ENCODE measurements around the gene CRYGS. TPM values are rescaled to one million over a fixed set of nuclear protein-coding genes. Genes with fewer than 3 reads are reported as not detected.
"Not testable (repeated sequence)": the region's sequence is repeated elsewhere in the genome, so short reads cannot be mapped to it uniquely, and the experiment has no call there.

CRYGS gene
- total and polyA plus RNA-seq, 2 experiments from 2014 or later: 2.0 to 2.9 TPM

DNA sequence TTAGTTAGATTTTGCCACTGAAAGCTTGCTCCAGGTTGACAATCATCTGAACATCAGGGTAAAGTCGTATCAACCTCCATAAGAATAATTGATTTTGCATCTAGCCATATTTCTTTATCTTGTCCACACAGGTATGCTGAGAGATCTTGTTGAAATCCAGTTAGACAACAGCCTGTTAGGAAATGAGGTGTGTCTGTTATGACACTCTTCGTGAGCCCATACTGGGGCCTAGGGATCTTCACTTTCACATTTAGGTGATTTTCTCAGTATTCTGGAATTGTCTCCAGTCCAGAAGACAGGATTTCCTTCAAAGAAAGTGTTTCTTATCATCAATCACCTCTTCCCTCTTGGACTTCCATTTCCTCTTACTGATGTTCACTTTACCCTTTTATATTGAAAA lies 44.5 kb upstream of the CRYGS start:
- Histone ChIP-seq H3K4me2 (no peak overlapping the region), H4K20me1 (replicated peaks; ENCODE audit: insufficient read depth) (no peaks in the 10 kb centered on the region), H3K4me3 (no peak overlapping the region), H2AFZ (no peak overlapping the region), H3K9me2 (ENCODE audit: insufficient read depth) (no peaks in the 10 kb centered on the region), H3F3A (replicated peaks; ENCODE audit: low read depth) (no peaks in the 10 kb centered on the region), H3K79me2 (replicated peaks; ENCODE audit: insufficient read depth) (no peaks in the 10 kb centered on the region), H3K36me3 (ENCODE audit: insufficient read depth) (peaks cover 7% of the 10 kb centered on the region), H3K27ac (ENCODE audit: low read depth) (no peak overlapping the region), H3K4me1 (ENCODE audit: insufficient read depth) (no peaks in the 10 kb centered on the region), H3K27me3 (ENCODE audit: insufficient read depth) (no peaks in the 10 kb centered on the region)
- no peaks in the 10 kb centered on the region for H3K9me3 Mint-ChIP-seq
- no peaks in the 10 kb centered on the region for H3K27me3 Mint-ChIP-seq (ENCODE audit: insufficient read depth, low read depth, poor library complexity)
- no peak overlapping the region for H3K27ac Mint-ChIP-seq
- TF ChIP-seq JUNB (IDR thresholded peaks at IDR 0.05; ENCODE audit: unreplicated experiment) (no peak), NANOG (IDR thresholded peaks at IDR 0.05; ENCODE audit: borderline replicate concordance) (no peak), POLR2AphosphoS5 (IDR thresholded peaks at IDR 0.05; ENCODE audit: low read depth) (no peak), EZH2phosphoT487 (IDR thresholded peaks at IDR 0.05; ENCODE audit: unreplicated experiment) (no peak), CREB1 (CRISPR knock-in tag; IDR thresholded peaks at IDR 0.05; ENCODE audit: low read depth) (no peak), ZNF331 (CRISPR knock-in tag; IDR thresholded peaks at IDR 0.05; ENCODE audit: low read depth) (no peak)
- TF ChIP-seq, protein P1, sequence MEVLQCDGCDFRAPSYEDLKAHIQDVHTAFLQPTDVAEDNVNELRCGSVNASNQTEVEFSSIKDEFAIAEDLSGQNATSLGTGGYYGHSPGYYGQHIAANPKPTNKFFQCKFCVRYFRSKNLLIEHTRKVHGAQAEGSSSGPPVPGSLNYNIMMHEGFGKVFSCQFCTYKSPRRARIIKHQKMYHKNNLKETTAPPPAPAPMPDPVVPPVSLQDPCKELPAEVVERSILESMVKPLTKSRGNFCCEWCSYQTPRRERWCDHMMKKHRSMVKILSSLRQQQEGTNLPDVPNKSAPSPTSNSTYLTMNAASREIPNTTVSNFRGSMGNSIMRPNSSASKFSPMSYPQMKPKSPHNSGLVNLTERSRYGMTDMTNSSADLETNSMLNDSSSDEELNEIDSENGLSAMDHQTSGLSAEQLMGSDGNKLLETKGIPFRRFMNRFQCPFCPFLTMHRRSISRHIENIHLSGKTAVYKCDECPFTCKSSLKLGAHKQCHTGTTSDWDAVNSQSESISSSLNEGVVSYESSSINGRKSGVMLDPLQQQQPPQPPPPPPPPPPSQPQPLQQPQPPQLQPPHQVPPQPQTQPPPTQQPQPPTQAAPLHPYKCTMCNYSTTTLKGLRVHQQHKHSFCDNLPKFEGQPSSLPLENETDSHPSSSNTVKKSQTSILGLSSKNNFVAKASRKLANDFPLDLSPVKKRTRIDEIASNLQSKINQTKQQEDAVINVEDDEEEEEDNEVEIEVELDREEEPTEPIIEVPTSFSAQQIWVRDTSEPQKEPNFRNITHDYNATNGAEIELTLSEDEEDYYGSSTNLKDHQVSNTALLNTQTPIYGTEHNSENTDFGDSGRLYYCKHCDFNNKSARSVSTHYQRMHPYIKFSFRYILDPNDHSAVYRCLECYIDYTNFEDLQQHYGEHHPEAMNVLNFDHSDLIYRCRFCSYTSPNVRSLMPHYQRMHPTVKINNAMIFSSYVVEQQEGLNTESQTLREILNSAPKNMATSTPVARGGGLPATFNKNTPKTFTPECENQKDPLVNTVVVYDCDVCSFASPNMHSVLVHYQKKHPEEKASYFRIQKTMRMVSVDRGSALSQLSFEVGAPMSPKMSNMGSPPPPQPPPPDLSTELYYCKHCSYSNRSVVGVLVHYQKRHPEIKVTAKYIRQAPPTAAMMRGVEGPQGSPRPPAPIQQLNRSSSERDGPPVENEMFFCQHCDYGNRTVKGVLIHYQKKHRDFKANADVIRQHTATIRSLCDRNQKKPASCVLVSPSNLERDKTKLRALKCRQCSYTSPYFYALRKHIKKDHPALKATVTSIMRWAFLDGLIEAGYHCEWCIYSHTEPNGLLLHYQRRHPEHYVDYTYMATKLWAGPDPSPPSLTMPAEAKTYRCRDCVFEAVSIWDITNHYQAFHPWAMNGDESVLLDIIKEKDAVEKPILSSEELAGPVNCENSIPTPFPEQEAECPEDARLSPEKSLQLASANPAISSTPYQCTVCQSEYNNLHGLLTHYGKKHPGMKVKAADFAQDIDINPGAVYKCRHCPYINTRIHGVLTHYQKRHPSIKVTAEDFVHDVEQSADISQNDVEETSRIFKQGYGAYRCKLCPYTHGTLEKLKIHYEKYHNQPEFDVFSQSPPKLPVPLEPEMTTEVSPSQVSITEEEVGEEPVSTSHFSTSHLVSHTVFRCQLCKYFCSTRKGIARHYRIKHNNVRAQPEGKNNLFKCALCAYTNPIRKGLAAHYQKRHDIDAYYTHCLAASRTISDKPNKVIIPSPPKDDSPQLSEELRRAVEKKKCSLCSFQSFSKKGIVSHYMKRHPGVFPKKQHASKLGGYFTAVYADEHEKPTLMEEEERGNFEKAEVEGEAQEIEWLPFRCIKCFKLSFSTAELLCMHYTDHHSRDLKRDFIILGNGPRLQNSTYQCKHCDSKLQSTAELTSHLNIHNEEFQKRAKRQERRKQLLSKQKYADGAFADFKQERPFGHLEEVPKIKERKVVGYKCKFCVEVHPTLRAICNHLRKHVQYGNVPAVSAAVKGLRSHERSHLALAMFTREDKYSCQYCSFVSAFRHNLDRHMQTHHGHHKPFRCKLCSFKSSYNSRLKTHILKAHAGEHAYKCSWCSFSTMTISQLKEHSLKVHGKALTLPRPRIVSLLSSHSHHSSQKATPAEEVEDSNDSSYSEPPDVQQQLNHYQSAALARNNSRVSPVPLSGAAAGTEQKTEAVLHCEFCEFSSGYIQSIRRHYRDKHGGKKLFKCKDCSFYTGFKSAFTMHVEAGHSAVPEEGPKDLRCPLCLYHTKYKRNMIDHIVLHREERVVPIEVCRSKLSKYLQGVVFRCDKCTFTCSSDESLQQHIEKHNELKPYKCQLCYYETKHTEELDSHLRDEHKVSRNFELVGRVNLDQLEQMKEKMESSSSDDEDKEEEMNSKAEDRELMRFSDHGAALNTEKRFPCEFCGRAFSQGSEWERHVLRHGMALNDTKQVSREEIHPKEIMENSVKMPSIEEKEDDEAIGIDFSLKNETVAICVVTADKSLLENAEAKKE (CRISPR knock-in tag; IDR thresholded peaks at IDR 0.05): no peak
- no peak for DNase-seq (ENCODE audit: low spot score)
- peaks cover 17% of the 10 kb centered on the region for H3K36me3 Mint-ChIP-seq (ENCODE audit: low read depth)
- ATAC-seq: no peak
- no peaks in the 10 kb centered on the region for H3K4me1 Mint-ChIP-seq
- no peak overlapping the region for H3K4me3 Mint-ChIP-seq

DNA sequence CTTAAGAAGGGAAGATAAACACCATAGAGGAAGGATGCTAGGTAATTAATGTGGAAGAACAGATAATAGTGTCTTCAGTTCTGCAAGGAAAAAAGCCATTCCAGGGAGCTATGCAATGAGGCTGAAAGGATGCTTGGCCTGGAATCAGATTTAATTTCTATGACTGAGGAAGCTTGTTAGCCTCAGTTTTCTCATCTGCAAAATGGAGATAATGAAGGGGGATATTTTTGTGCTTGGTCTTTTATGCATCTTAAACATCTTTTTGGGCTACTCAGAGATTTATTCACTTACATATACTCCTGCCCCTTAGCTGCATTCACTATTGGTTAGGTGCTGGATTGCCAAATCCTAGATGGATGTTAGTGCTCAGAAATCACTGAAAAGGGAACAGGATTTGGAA lies 43.0 kb upstream of the CRYGS start:
- Histone ChIP-seq H3K79me2 (replicated peaks; ENCODE audit: insufficient read depth) (no peaks in the 10 kb centered on the region), H3K27ac (ENCODE audit: low read depth) (no peak overlapping the region), H3K9me2 (ENCODE audit: insufficient read depth) (no peaks in the 10 kb centered on the region), H3F3A (replicated peaks; ENCODE audit: low read depth) (no peaks in the 10 kb centered on the region), H3K27me3 (ENCODE audit: insufficient read depth) (no peaks in the 10 kb centered on the region), H3K4me3 (no peak overlapping the region), H3K4me1 (ENCODE audit: insufficient read depth) (no peaks in the 10 kb centered on the region), H2AFZ (no peak overlapping the region), H4K20me1 (replicated peaks; ENCODE audit: insufficient read depth) (no peaks in the 10 kb centered on the region), H3K4me2 (no peak overlapping the region), H3K36me3 (ENCODE audit: insufficient read depth) (peaks cover 21% of the 10 kb centered on the region)
- ATAC-seq: no peak
- no peak overlapping the region for H3K4me3 Mint-ChIP-seq
- H3K27me3 Mint-ChIP-seq (ENCODE audit: insufficient read depth, low read depth, poor library complexity): no peaks in the 10 kb centered on the region
- TF ChIP-seq EZH2phosphoT487 (IDR thresholded peaks at IDR 0.05; ENCODE audit: unreplicated experiment) (no peak), CREB1 (CRISPR knock-in tag; IDR thresholded peaks at IDR 0.05; ENCODE audit: low read depth) (no peak)
- TF ChIP-seq, protein P2, sequence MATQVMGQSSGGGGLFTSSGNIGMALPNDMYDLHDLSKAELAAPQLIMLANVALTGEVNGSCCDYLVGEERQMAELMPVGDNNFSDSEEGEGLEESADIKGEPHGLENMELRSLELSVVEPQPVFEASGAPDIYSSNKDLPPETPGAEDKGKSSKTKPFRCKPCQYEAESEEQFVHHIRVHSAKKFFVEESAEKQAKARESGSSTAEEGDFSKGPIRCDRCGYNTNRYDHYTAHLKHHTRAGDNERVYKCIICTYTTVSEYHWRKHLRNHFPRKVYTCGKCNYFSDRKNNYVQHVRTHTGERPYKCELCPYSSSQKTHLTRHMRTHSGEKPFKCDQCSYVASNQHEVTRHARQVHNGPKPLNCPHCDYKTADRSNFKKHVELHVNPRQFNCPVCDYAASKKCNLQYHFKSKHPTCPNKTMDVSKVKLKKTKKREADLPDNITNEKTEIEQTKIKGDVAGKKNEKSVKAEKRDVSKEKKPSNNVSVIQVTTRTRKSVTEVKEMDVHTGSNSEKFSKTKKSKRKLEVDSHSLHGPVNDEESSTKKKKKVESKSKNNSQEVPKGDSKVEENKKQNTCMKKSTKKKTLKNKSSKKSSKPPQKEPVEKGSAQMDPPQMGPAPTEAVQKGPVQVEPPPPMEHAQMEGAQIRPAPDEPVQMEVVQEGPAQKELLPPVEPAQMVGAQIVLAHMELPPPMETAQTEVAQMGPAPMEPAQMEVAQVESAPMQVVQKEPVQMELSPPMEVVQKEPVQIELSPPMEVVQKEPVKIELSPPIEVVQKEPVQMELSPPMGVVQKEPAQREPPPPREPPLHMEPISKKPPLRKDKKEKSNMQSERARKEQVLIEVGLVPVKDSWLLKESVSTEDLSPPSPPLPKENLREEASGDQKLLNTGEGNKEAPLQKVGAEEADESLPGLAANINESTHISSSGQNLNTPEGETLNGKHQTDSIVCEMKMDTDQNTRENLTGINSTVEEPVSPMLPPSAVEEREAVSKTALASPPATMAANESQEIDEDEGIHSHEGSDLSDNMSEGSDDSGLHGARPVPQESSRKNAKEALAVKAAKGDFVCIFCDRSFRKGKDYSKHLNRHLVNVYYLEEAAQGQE (IDR thresholded peaks at IDR 0.05; ENCODE audit: unreplicated experiment): no peak
- H3K4me1 Mint-ChIP-seq: no peaks in the 10 kb centered on the region
- no peak for DNase-seq (ENCODE audit: low spot score)
- H3K9me3 Mint-ChIP-seq: no peaks in the 10 kb centered on the region
- peaks cover 28% of the 10 kb centered on the region for H3K36me3 Mint-ChIP-seq (ENCODE audit: low read depth)
- H3K27ac Mint-ChIP-seq: no peak overlapping the region

DNA sequence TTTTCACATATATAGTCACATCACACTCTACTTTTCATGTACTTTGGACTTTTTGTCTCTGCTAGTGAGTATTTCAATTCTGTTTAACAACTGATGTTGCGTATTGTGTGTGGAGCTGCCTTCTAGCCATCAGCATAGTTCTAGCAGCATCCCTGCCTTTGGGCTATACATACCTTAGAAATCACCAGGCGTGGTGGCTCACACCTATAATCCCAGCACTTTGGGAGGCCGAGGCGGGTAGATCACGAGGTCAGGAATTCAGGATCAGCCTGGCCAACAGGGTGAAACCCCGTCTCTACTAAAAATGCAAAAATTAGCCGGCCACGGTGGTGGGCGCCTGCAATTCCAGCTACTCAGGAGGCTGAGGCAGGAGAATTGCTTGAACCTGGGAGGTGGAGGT lies 42.1 kb upstream of the CRYGS start:
- not testable (repeated sequence) for ATAC-seq; H3K4me1 ChIP-seq (ENCODE audit: insufficient read depth); H3K9me2 ChIP-seq (ENCODE audit: insufficient read depth); H3F3A ChIP-seq (replicated peaks; ENCODE audit: low read depth); H2AFZ ChIP-seq; H4K20me1 ChIP-seq (replicated peaks; ENCODE audit: insufficient read depth); H3K4me3 Mint-ChIP-seq; H3K4me1 Mint-ChIP-seq; H3K27me3 Mint-ChIP-seq (ENCODE audit: insufficient read depth, low read depth, poor library complexity); H3K9me3 Mint-ChIP-seq; H3K27me3 ChIP-seq (ENCODE audit: insufficient read depth); H3K79me2 ChIP-seq (replicated peaks; ENCODE audit: insufficient read depth); H3K27ac ChIP-seq (ENCODE audit: low read depth); H3K27ac Mint-ChIP-seq; H3K4me3 ChIP-seq; H3K4me2 ChIP-seq; DNase-seq (ENCODE audit: low spot score)
- H3K36me3 ChIP-seq (ENCODE audit: insufficient read depth): peaks cover 27% of the 10 kb centered on the region
- H3K36me3 Mint-ChIP-seq (ENCODE audit: low read depth): peaks cover 37% of the 10 kb centered on the region

Data from GM23338 (cell line).